M059J (cell line): ENCODE measurements around the gene PLA2G4D. TPM values are rescaled to one million over a fixed set of nuclear protein-coding genes. Genes with fewer than 3 reads are reported as not detected.

Experiments
- DNase-seq: peaks from one replicate; pipeline ENCODE4 v3.0.0-alpha.2; 2012; ENCODE audit warnings: low read depth
- total RNA-seq: library from RNA; depleted of rRNA; stranded (reverse); fragments of >200 nt; shearing (Covaris generic); gene quantifications from 2 replicates; pipeline ENCODE4 v1.2.3, GENCODE V29; 2014

PLA2G4D gene
- total RNA-seq, 1 experiment from 2014 or later = 0.52 TPM

- DNase-seq = no peak
Measured at GRCh38 chr15:42073418-42073817, 20.9 kb downstream of the PLA2G4D start.

GRCh38 chr15:42072141-42072685, 22.1 kb downstream of the PLA2G4D start:
- no peak for DNase-seq

- DNase-seq = no peak
Measured at GRCh38 chr15:42071717-42072116, 22.6 kb downstream of the PLA2G4D start.

- no peak for DNase-seq
Measured at GRCh38 chr15:42070976-42071350, 23.4 kb downstream of the PLA2G4D start.

GRCh38 chr15:42070279-42070975, 23.9 kb downstream of the PLA2G4D start:
- no peak for DNase-seq

- DNase-seq = no peak
Measured at GRCh38 chr15:42069496-42070278, 24.7 kb downstream of the PLA2G4D start.

GRCh38 chr15:42069025-42069424, 25.3 kb downstream of the PLA2G4D start:
- no peak for DNase-seq

- no peak for DNase-seq
Measured at GRCh38 chr15:42068601-42069000, 25.8 kb downstream of the PLA2G4D start.

- no peak for DNase-seq
Measured at GRCh38 chr15:42066764-42067415, 27.5 kb downstream of the PLA2G4D start.

- no peak for DNase-seq
Measured at GRCh38 chr15:42065468-42065867, 28.9 kb downstream of the PLA2G4D start.

GRCh38 chr15:42065033-42065432, 29.3 kb downstream of the PLA2G4D start:
- peak; percentile 33 for DNase-seq

GRCh38 chr15:42064271-42064670, 30.1 kb downstream of the PLA2G4D start:
- no peak for DNase-seq

GRCh38 chr15:42063122-42063848, 31.1 kb downstream of the PLA2G4D start:
- DNase-seq = no peak

- no peak for DNase-seq
Measured at GRCh38 chr15:42062284-42062806, 32.0 kb downstream of the PLA2G4D start.

- DNase-seq = no peak
Measured at GRCh38 chr15:42060797-42061196, 33.6 kb downstream of the PLA2G4D start.

- DNase-seq = no peak
Measured at GRCh38 chr15:42060477-42060763, 33.9 kb downstream of the PLA2G4D start.

GRCh38 chr15:42059661-42060476, 34.5 kb downstream of the PLA2G4D start:
- DNase-seq = peak; percentile 25

GRCh38 chr15:42058791-42059190, 35.6 kb downstream of the PLA2G4D start:
- DNase-seq = no peak

- no peak for DNase-seq
Measured at GRCh38 chr15:42057799-42058646, 36.3 kb downstream of the PLA2G4D start.
